WTC11 (cell line): ENCODE results near the gene NOXO1. TPM values are rescaled to one million over a fixed set of nuclear protein-coding genes. Genes with fewer than 3 reads are reported as not detected.

ENCODE experiments used
- ATAC-seq: fragments of 200-7000 bp; cut with Tn5 transposase; 2 replicates; pipeline ENCODE4 v1.10.0; 2021; ENCODE audit warnings: mild to moderate bottlenecking, moderate library complexity
- CTCF ChIA-PET: fragments of 300-600 bp; sonication (Branson Sonifier 250); formaldehyde crosslinking; loops from one replicate; lab custom pipeline; 2021; ENCODE audit warnings: antibody characterized with exemption; lab: Charles Lee
- POLR2A ChIA-PET: fragments of 350-600 bp; sonication (Branson Sonifier 250); formaldehyde crosslinking; loops from one replicate; lab custom pipeline; 2021; ENCODE audit warnings: antibody characterized with exemption; lab: Charles Lee
- DNase-seq: peaks from one replicate; pipeline ENCODE4 v3.0.0; 2021; ENCODE audit warnings: low spot score
- H3K27ac Mint-ChIP-seq: 2 replicates; pipeline ENCODE4 v1.8.0; 2021; ENCODE audit warnings: mixed read lengths
- H3K27me3 Mint-ChIP-seq: 2 replicates; pipeline ENCODE4 v1.8.0; 2021; ENCODE audit warnings: low read depth, mild to moderate bottlenecking, moderate library complexity, mixed read lengths
- H3K36me3 Mint-ChIP-seq: 2 replicates; pipeline ENCODE4 v1.8.0; 2021; ENCODE audit warnings: mixed read lengths
- H3K4me1 Mint-ChIP-seq: 2 replicates; pipeline ENCODE4 v1.8.0; 2022; ENCODE audit warnings: mixed read lengths
- H3K4me3 Mint-ChIP-seq: 2 replicates; pipeline ENCODE4 v1.8.0; 2021; ENCODE audit warnings: mild to moderate bottlenecking, moderate library complexity, mixed read lengths
- H3K9me3 Mint-ChIP-seq: 2 replicates; pipeline ENCODE4 v1.8.0; 2021; ENCODE audit warnings: mixed read lengths
- ESRRA ChIP-seq: sonication (generic); formaldehyde crosslinking; IDR thresholded peaks from 2 replicates; pipeline ENCODE4 v1.8.1; 2022; ENCODE audit warnings: mild to moderate bottlenecking, missing genetic modification reagents, borderline replicate concordance
- ETV6 ChIP-seq: sonication (generic); formaldehyde crosslinking; IDR thresholded peaks from 2 replicates; pipeline ENCODE4 v1.8.1; 2022; ENCODE audit warnings: mild to moderate bottlenecking, missing genetic modification reagents
- IRF2 ChIP-seq: sonication (generic); formaldehyde crosslinking; IDR thresholded peaks from 2 replicates; pipeline ENCODE4 v1.8.0; 2022; ENCODE audit warnings: low read depth, missing genetic modification reagents, borderline replicate concordance
- PRRX2 ChIP-seq: fragments of 250-450 bp; sonication (Bioruptor Pico); IDR thresholded peaks from 2 replicates; pipeline ENCODE4 v1.8.0; 2021; ENCODE audit warnings: mild to moderate bottlenecking
- ZNF121 ChIP-seq: sonication (generic); formaldehyde crosslinking; IDR thresholded peaks from 2 replicates; pipeline ENCODE4 v1.8.0; 2023; ENCODE audit warnings: missing genetic modification reagents
- total RNA-seq: library from RNA; stranded (reverse); gene quantifications from 3 replicates; pipeline ENCODE4 v1.2.3, GENCODE V29; 2021
- TF ChIP-seq, protein P1 (sequence below): fragments of 250-450 bp; sonication (Bioruptor Pico); conservative IDR thresholded peaks from 2 replicates; pipeline ENCODE4 v1.9.0; 2021; ENCODE audit warnings: mild to moderate bottlenecking
- TF ChIP-seq, protein P2 (sequence below): sonication (generic); formaldehyde crosslinking; IDR thresholded peaks from 2 replicates; pipeline ENCODE4 v1.8.1; 2022; ENCODE audit warnings: low read depth, missing genetic modification reagents, borderline replicate concordance

Gene NOXO1
- total RNA-seq, 1 experiment from 2014 or later, result 5.7 TPM

DNA sequence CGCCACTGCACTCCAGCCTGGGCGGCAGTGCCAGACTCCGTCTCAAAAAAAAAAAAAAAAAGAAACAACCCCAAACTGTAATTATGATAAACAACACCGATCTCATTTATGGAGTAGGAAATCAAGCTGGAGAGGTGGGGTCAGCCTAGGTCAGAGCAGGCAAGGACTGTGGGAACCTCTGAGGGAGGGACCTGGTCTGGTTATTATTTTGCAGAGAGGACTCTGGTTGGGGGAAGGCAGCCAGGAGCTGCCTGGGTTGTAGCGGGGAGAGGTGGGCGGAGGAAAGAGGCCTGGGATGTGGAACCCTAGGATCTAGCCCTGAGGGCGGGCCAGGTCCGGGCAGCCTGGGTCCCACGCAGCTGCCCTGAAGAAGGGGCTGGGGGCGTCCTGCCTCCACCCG is 52.2 kb downstream of the NOXO1 start:
- CTCF ChIA-PET, result interaction anchor here (0.7 to 2.0 kb wide), 32 partner anchors 8 to 325 kb away, joined by 3 to 16 read pairs (median 4); partner anchors contain the start of genes EME2, MRPS34, MSRB1 and NTHL1
- H3K27me3 Mint-ChIP-seq, result peaks cover 48% of the 10 kb centered on the region
- TF ChIP-seq IRF2 (CRISPR knock-in tag), result no peak
- TF ChIP-seq, protein P1, sequence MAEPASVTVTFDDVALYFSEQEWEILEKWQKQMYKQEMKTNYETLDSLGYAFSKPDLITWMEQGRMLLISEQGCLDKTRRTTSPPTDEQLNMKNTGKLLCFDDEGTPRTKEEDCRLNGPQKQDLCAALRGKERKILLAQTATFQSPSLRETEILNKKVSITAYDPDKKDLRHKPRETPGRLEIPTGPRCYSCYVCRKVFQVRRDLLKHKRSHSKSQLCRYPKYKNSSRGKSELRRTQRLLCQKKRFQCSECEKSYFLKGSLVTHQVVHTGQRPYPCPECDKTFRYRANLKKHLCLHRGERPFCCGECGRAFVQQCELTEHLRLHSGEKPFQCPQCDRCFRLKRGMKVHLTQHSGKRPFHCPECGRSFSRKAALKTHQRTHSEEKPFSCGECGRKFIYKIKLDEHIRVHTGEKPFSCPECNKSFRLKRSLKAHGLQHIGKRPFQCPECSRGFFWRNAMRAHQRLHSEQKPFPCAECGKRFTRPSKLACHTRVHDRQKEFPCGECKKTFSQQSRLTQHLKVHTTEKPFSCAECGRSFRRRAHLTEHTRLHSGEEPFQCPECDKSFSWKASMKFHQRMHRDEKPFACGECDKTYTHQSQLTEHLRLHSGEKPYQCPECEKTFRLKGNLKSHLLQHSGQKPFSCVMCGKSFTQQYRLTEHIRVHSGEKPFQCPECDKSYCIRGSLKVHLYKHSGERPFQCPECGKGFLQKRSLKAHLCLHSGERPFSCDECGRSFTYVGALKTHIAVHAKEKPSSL, result no peak
- TF ChIP-seq PRRX2 (CRISPR knock-in tag), result no peak
- TF ChIP-seq ZNF121, result no peak
- TF ChIP-seq, protein P2, sequence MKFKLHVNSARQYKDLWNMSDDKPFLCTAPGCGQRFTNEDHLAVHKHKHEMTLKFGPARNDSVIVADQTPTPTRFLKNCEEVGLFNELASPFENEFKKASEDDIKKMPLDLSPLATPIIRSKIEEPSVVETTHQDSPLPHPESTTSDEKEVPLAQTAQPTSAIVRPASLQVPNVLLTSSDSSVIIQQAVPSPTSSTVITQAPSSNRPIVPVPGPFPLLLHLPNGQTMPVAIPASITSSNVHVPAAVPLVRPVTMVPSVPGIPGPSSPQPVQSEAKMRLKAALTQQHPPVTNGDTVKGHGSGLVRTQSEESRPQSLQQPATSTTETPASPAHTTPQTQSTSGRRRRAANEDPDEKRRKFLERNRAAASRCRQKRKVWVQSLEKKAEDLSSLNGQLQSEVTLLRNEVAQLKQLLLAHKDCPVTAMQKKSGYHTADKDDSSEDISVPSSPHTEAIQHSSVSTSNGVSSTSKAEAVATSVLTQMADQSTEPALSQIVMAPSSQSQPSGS (CRISPR knock-in tag), result no peak
- TF ChIP-seq ESRRA (CRISPR knock-in tag), result no peak
- TF ChIP-seq ETV6 (CRISPR knock-in tag), result no peak
- no peak for DNase-seq
- H3K4me3 Mint-ChIP-seq, result peak overlapping the region; percentile 69
- no peaks in the 10 kb centered on the region for H3K36me3 Mint-ChIP-seq
- no peaks in the 10 kb centered on the region for H3K9me3 Mint-ChIP-seq
- H3K27ac Mint-ChIP-seq, result no peak overlapping the region
- H3K4me1 Mint-ChIP-seq, result peaks cover 15% of the 10 kb centered on the region
- peak; percentile 54 for ATAC-seq
- POLR2A ChIA-PET, result interaction anchor here (0.7 kb wide), 2 partner anchors 146 to 226 kb away, joined by 4 to 5 read pairs; partner anchors contain the start of genes NUBP2 and TRAF7

Other genes starting within 250 kb of the NOXO1 start
- 86.8 to 106 TPM (median 103 TPM) in 3 replicates for gene NME3, start 209.9 kb downstream of the NOXO1 start, total RNA-seq
- 23.2 to 30.8 TPM (median 25.7 TPM) in 3 replicates for gene EME2, start 208.7 kb downstream of the NOXO1 start, total RNA-seq
- gene MRPS34, start 208.3 kb downstream of the NOXO1 start, total RNA-seq, result 258 to 262 TPM (median 261 TPM) in 3 replicates
- 27.2 to 32.8 TPM (median 28.4 TPM) in 3 replicates for gene SPSB3, start 198.9 kb downstream of the NOXO1 start, total RNA-seq
- 76.4 to 89.2 TPM (median 77.6 TPM) in 3 replicates for gene NUBP2, start 198.5 kb downstream of the NOXO1 start, total RNA-seq
- gene IGFALS, start 187.8 kb downstream of the NOXO1 start, total RNA-seq, result not detected in 3 replicates
- 36.0 to 43.1 TPM (median 38.2 TPM) in 3 replicates for gene HAGH, start 154.6 kb downstream of the NOXO1 start, total RNA-seq
- 14.3 to 19.5 TPM (median 19.4 TPM) in 3 replicates for gene FAHD1, start 154.3 kb downstream of the NOXO1 start, total RNA-seq
- gene MEIOB, start 109.3 kb downstream of the NOXO1 start, total RNA-seq, result 1.4 to 3.9 TPM (median 3.3 TPM) in 3 replicates
- 0.41 to 1.0 TPM (median 0.50 TPM) in 3 replicates for gene HS3ST6, start 63.1 kb downstream of the NOXO1 start, total RNA-seq
- 26.4 to 29.8 TPM (median 28.3 TPM) in 3 replicates for gene MSRB1, start 38.3 kb downstream of the NOXO1 start, total RNA-seq
- 0.77 to 1.1 TPM (median 0.96 TPM) in 3 replicates for gene RPL3L, start 26.8 kb downstream of the NOXO1 start, total RNA-seq
- 200 to 228 TPM (median 205 TPM) in 3 replicates for gene NDUFB10, start 21.9 kb downstream of the NOXO1 start, total RNA-seq
- gene RPS2, start 16.6 kb downstream of the NOXO1 start, total RNA-seq, result 4,395 to 4,767 TPM (median 4,632 TPM) in 3 replicates
- 0.31 TPM in 1 of 3 replicates, not detected in the others for gene RNF151, start 14.6 kb downstream of the NOXO1 start, total RNA-seq
- gene TBL3, start 9.4 kb downstream of the NOXO1 start, total RNA-seq, result 67.6 to 73.4 TPM (median 71.3 TPM) in 3 replicates
- gene GFER, start 2.7 kb upstream of the NOXO1 start, total RNA-seq, result 56.0 to 58.5 TPM (median 57.0 TPM) in 3 replicates
- 41.5 to 53.5 TPM (median 51.2 TPM) in 3 replicates for gene SYNGR3, start 8.5 kb upstream of the NOXO1 start, total RNA-seq
- 53.9 to 66.4 TPM (median 55.5 TPM) in 3 replicates for gene ZNF598, start 28.4 kb upstream of the NOXO1 start, total RNA-seq
- 15.2 to 28.6 TPM (median 22.0 TPM) in 3 replicates for gene NPW, start 38.3 kb upstream of the NOXO1 start, total RNA-seq
- gene NHERF2, start 45.4 kb upstream of the NOXO1 start, total RNA-seq, result 23.3 to 31.1 TPM (median 28.0 TPM) in 3 replicates
- gene NTHL1, start 66.4 kb upstream of the NOXO1 start, total RNA-seq, result 90.5 to 93.4 TPM (median 93.3 TPM) in 3 replicates
- gene TSC2, start 66.5 kb upstream of the NOXO1 start, total RNA-seq, result 103 to 134 TPM (median 117 TPM) in 3 replicates
- 96.8 to 102 TPM (median 98.9 TPM) in 3 replicates for gene PKD1, start 154.4 kb upstream of the NOXO1 start, total RNA-seq
- 6.2 to 7.3 TPM (median 6.9 TPM) in 3 replicates for gene RAB26, start 167.2 kb upstream of the NOXO1 start, total RNA-seq
- gene TRAF7, start 174.3 kb upstream of the NOXO1 start, total RNA-seq, result 148 to 159 TPM (median 152 TPM) in 3 replicates
- 9.4 to 15.7 TPM (median 11.3 TPM) in 3 replicates for gene CASKIN1, start 215.1 kb upstream of the NOXO1 start, total RNA-seq
- gene MLST8, start 224.0 kb upstream of the NOXO1 start, total RNA-seq, result 71.6 to 76.1 TPM (median 75.9 TPM) in 3 replicates
- gene BRICD5, start 229.4 kb upstream of the NOXO1 start, total RNA-seq, result 12.5 to 15.2 TPM (median 13.6 TPM) in 3 replicates
- 38.4 to 40.1 TPM (median 39.5 TPM) in 3 replicates for gene PGP, start 233.4 kb upstream of the NOXO1 start, total RNA-seq
- 27.2 to 34.4 TPM (median 27.8 TPM) in 3 replicates for gene E4F1, start 242.1 kb upstream of the NOXO1 start, total RNA-seq